ENCODE data around the gene THAP2.
"Not testable (repeated sequence)": the region's sequence is repeated elsewhere in the genome, so short reads cannot be mapped to it uniquely, and the experiment has no call there.

THAP2 gene

GRCh38 chr12:71662849-71663560, 1.1 kb upstream of the THAP2 start:
- DNase-seq (ENCODE audit: low read depth) = peak; percentile 55

GRCh38 chr12:71664411-71665089, 449 bp downstream of the THAP2 start:
- DNase-seq (ENCODE audit: low read depth) = no peak

- no peak for DNase-seq (ENCODE audit: low read depth)
Measured at GRCh38 chr12:71665090-71665463, 976 bp downstream of the THAP2 start.

GRCh38 chr12:71666259-71666658, 2.2 kb downstream of the THAP2 start:
- no peak for DNase-seq (ENCODE audit: low read depth)

GRCh38 chr12:71671311-71671710, 7.2 kb downstream of the THAP2 start:
- no peak for DNase-seq (ENCODE audit: low read depth)

GRCh38 chr12:71671816-71672215, 7.7 kb downstream of the THAP2 start:
- no peak for DNase-seq (ENCODE audit: low read depth)

- DNase-seq (ENCODE audit: low read depth) = no peak
Measured at GRCh38 chr12:71682466-71682865, 18.4 kb downstream of the THAP2 start.

- DNase-seq (ENCODE audit: low read depth) = no peak
Measured at GRCh38 chr12:71683633-71684032, 19.5 kb downstream of the THAP2 start.

GRCh38 chr12:71684081-71684480, 20.0 kb downstream of the THAP2 start:
- no peak for DNase-seq (ENCODE audit: low read depth)

- DNase-seq (ENCODE audit: low read depth) = no peak
Measured at GRCh38 chr12:71685312-71685906, 21.3 kb downstream of the THAP2 start.

GRCh38 chr12:71685914-71686657, 22.0 kb downstream of the THAP2 start, which contains the start of gene TMEM19:
TSS of gene TMEM19 (plus strand) at chr12:71686082. CDS start at chr12:71686681, 599 bp downstream.
- peak; percentile 74 for DNase-seq (ENCODE audit: low read depth)

GRCh38 chr12:71686658-71687025, 22.5 kb downstream of the THAP2 start:
- DNase-seq (ENCODE audit: low read depth) = no peak

GRCh38 chr12:71687172-71687571, 23.1 kb downstream of the THAP2 start:
- DNase-seq (ENCODE audit: low read depth) = not testable (repeated sequence)

- DNase-seq (ENCODE audit: low read depth) = no peak
Measured at GRCh38 chr12:71688961-71689570, 25.0 kb downstream of the THAP2 start.

- no peak for DNase-seq (ENCODE audit: low read depth)
Measured at GRCh38 chr12:71691504-71692129, 27.5 kb downstream of the THAP2 start.

- DNase-seq (ENCODE audit: low read depth) = no peak
Measured at GRCh38 chr12:71693126-71693525, 29.0 kb downstream of the THAP2 start.

- DNase-seq (ENCODE audit: low read depth) = not testable (repeated sequence)
Measured at GRCh38 chr12:71693651-71694050, 29.6 kb downstream of the THAP2 start.

- no peak for DNase-seq (ENCODE audit: low read depth)
Measured at GRCh38 chr12:71694099-71694820, 30.2 kb downstream of the THAP2 start.

- no peak for DNase-seq (ENCODE audit: low read depth)
Measured at GRCh38 chr12:71695782-71696181, 31.7 kb downstream of the THAP2 start.

- not testable (repeated sequence) for DNase-seq (ENCODE audit: low read depth)
Measured at GRCh38 chr12:71702181-71702580, 38.1 kb downstream of the THAP2 start.

- no peak for DNase-seq (ENCODE audit: low read depth)
Measured at GRCh38 chr12:71702590-71702989, 38.5 kb downstream of the THAP2 start.
